ENCODE measurements around the gene NEIL1.

DNA sequence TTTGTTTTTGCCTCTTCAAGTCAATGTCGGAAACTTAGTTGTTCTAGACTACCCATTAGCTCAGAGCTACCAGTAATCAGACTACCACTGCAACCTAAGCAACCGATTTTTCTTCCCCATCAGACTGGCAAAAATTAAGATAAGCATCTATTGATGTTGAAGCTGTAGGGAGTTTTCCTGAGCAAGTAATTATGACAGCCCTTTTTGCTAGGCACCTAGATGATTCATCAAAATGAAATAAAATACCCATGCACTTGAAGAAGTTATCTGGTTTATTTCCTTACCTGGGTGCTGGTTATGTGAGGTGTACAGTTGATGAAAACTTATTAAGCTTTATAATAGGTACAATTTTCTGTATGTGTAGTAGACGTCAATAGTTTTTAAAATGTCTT lies 11.5 kb upstream of the NEIL1 start:
- TF ChIP-seq, protein P1, sequence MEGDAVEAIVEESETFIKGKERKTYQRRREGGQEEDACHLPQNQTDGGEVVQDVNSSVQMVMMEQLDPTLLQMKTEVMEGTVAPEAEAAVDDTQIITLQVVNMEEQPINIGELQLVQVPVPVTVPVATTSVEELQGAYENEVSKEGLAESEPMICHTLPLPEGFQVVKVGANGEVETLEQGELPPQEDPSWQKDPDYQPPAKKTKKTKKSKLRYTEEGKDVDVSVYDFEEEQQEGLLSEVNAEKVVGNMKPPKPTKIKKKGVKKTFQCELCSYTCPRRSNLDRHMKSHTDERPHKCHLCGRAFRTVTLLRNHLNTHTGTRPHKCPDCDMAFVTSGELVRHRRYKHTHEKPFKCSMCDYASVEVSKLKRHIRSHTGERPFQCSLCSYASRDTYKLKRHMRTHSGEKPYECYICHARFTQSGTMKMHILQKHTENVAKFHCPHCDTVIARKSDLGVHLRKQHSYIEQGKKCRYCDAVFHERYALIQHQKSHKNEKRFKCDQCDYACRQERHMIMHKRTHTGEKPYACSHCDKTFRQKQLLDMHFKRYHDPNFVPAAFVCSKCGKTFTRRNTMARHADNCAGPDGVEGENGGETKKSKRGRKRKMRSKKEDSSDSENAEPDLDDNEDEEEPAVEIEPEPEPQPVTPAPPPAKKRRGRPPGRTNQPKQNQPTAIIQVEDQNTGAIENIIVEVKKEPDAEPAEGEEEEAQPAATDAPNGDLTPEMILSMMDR (IDR thresholded peaks at IDR 0.05), result no peak
- TF ChIP-seq CEBPB (IDR thresholded peaks at IDR 0.05) (no peak), BHLHE40 (IDR thresholded peaks at IDR 0.05; ENCODE audit: low read depth, low read length) (no peak), JUNB (IDR thresholded peaks at IDR 0.05) (no peak), NFE2L2 (conservative IDR thresholded peaks at IDR 0.05; ENCODE audit: low read length) (no peak), RNF2 (IDR thresholded peaks at IDR 0.05; ENCODE audit: borderline replicate concordance, low read depth) (no peak), SREBF2 (IDR thresholded peaks at IDR 0.05) (no peak), RARB (CRISPR knock-in tag; IDR thresholded peaks at IDR 0.05) (no peak), JUN (IDR thresholded peaks at IDR 0.05) (no peak), MAZ (IDR thresholded peaks at IDR 0.05; ENCODE audit: borderline replicate concordance, low read depth, low read length) (no peak), EP300 (IDR thresholded peaks at IDR 0.05) (no peak)
- TF ChIP-seq, protein P2, sequence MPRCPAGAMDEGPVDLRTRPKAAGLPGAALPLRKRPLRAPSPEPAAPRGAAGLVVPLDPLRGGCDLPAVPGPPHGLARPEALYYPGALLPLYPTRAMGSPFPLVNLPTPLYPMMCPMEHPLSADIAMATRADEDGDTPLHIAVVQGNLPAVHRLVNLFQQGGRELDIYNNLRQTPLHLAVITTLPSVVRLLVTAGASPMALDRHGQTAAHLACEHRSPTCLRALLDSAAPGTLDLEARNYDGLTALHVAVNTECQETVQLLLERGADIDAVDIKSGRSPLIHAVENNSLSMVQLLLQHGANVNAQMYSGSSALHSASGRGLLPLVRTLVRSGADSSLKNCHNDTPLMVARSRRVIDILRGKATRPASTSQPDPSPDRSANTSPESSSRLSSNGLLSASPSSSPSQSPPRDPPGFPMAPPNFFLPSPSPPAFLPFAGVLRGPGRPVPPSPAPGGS (IDR thresholded peaks at IDR 0.05), result no peak

Measured in A549 (cell line).